CD4-positive, alpha-beta T cell treated with Interleukin-15 for 1 hour (primary cell): ENCODE data around the gene NECTIN2.
"Not testable (repeated sequence)": the region's sequence is repeated elsewhere in the genome, so short reads cannot be mapped to it uniquely, and the experiment has no call there.

Source experiments
- DNase-seq: peaks from one replicate; pipeline ENCODE4 v3.0.0-alpha.2; 2020

Gene NECTIN2

GRCh38 chr19:44855606-44856005 is 9.5 kb downstream of the NECTIN2 start:
- DNase-seq = no peak

GRCh38 chr19:44856421-44857083 is 10.5 kb downstream of the NECTIN2 start:
- no peak for DNase-seq

GRCh38 chr19:44857837-44858236 is 11.7 kb downstream of the NECTIN2 start:
- DNase-seq = no peak

GRCh38 chr19:44861576-44861975 is 15.5 kb downstream of the NECTIN2 start:
- DNase-seq = not testable (repeated sequence)

- no peak for DNase-seq
These were observed 17.9 kb downstream of the NECTIN2 start for GRCh38 chr19:44863990-44864389.

- no peak for DNase-seq
These were observed 19.2 kb downstream of the NECTIN2 start for GRCh38 chr19:44865196-44865767.

- no peak for DNase-seq
These were observed 20.6 kb downstream of the NECTIN2 start for GRCh38 chr19:44866664-44867063.

GRCh38 chr19:44867578-44867977 is 21.5 kb downstream of the NECTIN2 start:
- DNase-seq = no peak

- peak; percentile 35 for DNase-seq
These were observed 23.8 kb downstream of the NECTIN2 start for GRCh38 chr19:44869733-44870470.

- DNase-seq = no peak
These were observed 25.7 kb downstream of the NECTIN2 start for GRCh38 chr19:44871809-44872208.

GRCh38 chr19:44872661-44873060 is 26.6 kb downstream of the NECTIN2 start:
- no peak for DNase-seq

- no peak for DNase-seq
These were observed 28.2 kb downstream of the NECTIN2 start for GRCh38 chr19:44874317-44874716.

- DNase-seq = no peak
These were observed 29.8 kb downstream of the NECTIN2 start for GRCh38 chr19:44875666-44876451.

- no peak for DNase-seq
These were observed 30.9 kb downstream of the NECTIN2 start for GRCh38 chr19:44876930-44877535.

- no peak for DNase-seq
These were observed 32.2 kb downstream of the NECTIN2 start for GRCh38 chr19:44878120-44878865.

GRCh38 chr19:44879309-44880065 is 33.4 kb downstream of the NECTIN2 start:
- no peak for DNase-seq

- no peak for DNase-seq
These were observed 36.0 kb downstream of the NECTIN2 start for GRCh38 chr19:44882063-44882462.

- not testable (repeated sequence) for DNase-seq
These were observed 36.7 kb downstream of the NECTIN2 start for GRCh38 chr19:44882619-44883397.

GRCh38 chr19:44883922-44884321 is 37.8 kb downstream of the NECTIN2 start:
- DNase-seq = no peak

- DNase-seq = no peak
These were observed 38.5 kb downstream of the NECTIN2 start for GRCh38 chr19:44884566-44884965.

- no peak for DNase-seq
These were observed 40.0 kb downstream of the NECTIN2 start for GRCh38 chr19:44886141-44886540.
